NK-92 (cell line): ENCODE data around the gene GLDC.

Experiments
- DNase-seq: peaks from one replicate; lab custom pipeline; 2025; ENCODE audit not compliant: unreplicated experiment; lab: John Stamatoyannopoulos, UW

GLDC gene

DNA sequence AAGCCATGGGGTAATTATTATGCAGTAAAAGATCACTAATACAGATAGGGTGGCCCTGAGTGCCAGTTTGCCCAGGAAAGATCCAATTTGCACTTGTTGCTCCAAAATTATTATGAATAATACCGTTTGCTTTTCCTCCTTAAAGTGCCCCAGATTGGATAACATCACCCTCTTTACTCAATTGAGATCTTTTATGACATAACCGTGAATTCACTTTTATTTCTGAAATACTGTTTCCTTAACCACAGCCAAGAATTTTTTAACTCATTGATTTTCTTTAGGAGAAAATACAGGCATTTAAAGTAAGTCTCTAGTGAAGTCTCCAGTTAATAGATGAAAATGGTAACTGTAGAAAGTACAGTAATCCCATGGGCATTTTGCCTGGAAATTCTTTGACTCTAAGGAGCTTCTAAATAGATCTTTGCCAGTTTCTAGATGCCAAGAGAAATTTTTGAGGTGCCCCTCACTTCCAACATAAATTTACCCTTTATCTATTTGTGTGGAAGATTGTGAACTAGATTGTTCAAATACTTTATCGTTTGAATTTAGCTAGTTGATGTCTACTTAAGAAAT is 133.4 kb downstream of the GLDC start:
- DNase-seq: no peak

DNA sequence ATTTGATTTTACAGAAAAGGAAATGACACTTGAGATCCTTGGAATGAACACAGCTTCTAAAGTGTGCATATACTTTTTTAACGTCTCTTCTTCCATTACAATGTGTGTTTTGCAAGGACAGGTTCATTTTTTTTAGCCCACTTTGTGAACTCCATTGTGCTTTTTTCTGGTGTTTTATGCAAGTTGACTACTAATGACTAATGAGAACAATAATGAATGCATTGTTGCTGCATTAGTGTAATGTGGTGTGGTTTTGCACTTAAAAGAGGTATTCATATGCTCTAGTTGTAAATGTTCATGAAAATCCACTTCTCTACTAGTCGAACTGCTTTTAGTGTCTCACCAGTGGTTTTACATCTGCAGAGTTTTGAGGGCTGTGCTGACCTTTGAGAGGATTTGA is 139.0 kb downstream of the GLDC start:
- no peak for DNase-seq

DNA sequence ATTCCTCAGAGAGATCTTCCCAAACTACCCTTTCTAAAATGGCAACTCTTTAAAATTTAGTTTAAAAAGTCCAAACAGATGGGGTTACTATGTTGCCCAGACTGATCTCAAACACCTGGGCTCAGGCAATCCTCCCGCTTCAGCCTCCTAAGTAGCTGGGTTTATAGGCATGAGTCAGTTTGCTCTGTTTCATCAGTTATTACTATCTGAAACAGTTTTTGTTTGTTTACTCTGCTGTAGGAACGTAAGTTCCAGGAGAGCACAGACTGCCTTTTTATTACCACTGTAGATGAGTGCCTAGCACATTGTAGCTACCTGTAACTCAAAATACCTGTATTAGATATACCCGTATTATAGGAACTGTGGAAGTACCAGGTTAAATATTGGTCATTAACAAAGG is 143.1 kb downstream of the GLDC start:
- no peak for DNase-seq

DNA sequence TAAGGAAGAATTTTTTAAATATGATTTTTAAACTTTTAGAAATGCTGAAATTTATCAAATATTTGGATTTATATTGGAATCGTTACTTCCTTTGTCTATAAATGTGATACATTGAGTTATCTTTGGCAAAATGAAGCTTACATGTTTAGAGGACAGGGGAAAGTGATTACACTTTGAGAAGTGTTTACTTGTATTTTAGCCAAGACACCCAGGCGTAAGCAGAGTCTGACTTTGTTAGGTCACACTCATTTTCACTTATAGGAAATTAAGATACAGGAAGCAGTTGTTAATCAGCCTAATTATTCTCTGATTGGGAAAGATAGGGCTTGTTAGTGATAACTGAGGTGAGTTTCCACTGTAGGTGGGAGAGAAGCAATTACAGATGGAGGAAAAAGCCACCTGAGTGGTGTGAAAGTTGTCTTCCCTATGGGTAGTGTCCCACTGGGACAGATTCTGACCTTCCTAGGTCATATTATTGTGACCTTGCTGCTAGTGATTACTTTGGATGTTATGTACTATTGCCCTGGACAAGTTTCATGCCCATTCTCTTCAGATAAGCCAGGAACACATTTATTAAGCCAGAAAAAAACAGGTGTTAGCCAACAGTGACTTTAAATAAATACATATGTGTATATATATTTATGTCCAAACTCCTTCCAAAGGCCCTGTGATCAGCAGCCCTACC is 143.9 kb downstream of the GLDC start:
- no peak for DNase-seq

DNA sequence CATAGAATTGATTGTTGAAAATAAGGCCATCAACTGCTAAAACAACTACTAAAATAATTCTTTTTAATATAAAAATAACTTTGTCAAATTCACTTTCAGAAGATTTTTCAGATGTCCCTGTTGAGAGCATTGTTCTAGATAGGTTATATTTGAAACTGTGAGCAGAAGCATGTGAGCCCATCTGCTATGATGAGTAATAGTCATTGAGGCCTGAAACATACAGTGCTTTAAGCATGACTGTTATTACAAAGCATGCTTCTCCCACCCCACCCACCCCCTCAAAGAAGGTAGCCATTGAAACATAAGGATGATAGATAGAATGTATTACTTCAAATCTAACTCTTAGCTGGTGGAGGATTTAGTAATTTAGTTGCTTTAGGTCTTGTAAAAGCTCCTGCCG is 146.5 kb downstream of the GLDC start:
- DNase-seq: no peak

DNA sequence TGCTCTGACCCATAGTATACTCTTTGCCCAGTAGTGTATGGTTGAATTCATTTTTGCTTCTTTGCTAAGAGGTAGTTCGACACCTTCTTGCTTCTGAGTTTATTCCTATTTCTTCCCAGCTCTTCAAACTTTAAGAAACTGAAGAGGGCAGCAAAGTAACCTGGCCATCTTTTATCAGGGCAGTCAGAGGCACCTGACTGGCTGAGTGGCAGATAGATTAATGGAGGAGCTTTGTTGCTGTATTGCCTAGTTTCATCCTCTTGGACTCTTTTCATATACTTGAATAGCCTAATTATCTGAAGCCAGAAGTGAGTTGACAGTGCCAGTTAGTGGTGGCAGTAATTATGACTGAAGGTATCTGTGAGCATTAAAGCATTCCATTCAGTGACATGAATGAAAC is 150.1 kb downstream of the GLDC start:
- DNase-seq: no peak

DNA sequence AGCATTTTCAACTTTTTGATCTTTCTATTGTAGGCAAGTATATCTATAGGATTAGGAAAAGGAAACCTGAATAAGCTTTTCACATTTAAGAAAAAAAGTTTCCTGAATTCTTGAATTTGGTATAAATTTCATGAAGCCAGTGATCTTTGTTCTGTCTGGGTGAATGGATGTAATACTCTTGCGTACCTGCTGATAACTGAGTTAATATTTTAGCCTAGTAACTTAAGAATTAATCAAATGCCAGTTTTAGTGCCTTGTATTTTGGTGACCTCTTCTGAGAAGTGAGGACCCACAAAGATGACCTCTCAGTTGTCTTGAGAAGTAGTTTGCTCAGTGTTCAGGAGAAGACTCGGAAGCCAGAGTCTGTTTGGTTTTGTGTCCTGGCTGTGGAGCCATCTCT is 154.7 kb downstream of the GLDC start:
- no peak for DNase-seq

DNA sequence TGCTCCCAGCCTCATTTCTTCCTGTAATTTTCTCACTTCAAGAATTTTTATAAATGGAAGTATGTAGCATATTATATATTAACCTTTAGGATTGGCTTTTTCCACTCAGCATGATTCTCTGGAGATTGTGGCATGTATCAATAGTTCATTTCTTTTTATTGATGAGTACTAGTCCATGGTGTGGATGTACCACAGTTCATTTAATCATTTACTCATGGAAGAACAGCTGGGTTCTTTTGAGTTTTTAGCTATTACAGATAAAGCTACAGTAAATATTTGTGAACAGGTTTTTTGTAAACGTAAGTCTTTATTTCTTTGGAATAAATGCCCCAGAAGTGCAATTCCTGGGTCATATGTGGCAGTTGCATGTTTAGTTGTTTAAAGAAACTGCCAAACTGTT is 156.4 kb downstream of the GLDC start:
- no peak for DNase-seq

DNA sequence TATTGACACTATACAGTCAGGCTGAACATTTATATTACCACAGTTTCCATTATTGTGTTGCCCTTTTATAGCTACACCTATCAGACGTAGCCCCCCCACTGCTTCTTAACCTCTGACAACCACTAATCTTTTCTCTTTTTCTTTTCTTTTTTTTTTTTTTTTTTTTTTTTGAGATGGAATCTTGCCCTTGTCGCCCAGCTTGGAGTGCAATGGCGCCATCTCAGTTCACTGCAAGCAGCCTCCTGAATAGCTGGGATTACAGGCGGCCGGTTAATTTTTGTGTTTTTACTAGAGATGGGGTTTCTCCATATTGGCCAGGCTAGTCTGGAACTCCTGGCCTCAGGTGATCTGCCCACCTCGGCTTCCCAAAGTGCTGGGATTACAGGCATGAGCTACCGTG is 157.1 kb downstream of the GLDC start:
- DNase-seq: no peak

DNA sequence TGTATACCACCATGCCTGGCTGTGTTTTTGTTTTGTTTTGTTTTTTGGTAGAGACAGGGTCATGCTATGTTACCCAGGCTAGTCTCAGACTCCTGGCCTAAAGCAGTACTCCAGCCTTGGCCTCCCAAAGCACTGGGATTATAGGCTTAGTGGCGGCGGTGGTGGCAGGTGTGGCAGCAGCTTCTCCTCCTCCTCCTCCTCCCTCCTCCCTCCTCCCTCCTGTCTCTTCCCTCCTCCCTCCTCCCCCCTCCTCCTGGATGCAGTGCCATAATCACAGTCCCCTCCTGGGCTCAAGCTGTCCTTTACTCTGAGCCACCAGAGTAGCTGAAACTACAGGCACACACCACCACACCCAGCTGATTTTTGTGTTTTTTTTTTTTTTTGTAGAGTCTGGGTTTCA is 161.3 kb downstream of the GLDC start:
- DNase-seq: no peak
